ENCODE data around the gene BCL2A1.
"Not testable (repeated sequence)": the region's sequence is repeated elsewhere in the genome, so short reads cannot be mapped to it uniquely, and the experiment has no call there.

- TF ChIP-seq, protein P1, sequence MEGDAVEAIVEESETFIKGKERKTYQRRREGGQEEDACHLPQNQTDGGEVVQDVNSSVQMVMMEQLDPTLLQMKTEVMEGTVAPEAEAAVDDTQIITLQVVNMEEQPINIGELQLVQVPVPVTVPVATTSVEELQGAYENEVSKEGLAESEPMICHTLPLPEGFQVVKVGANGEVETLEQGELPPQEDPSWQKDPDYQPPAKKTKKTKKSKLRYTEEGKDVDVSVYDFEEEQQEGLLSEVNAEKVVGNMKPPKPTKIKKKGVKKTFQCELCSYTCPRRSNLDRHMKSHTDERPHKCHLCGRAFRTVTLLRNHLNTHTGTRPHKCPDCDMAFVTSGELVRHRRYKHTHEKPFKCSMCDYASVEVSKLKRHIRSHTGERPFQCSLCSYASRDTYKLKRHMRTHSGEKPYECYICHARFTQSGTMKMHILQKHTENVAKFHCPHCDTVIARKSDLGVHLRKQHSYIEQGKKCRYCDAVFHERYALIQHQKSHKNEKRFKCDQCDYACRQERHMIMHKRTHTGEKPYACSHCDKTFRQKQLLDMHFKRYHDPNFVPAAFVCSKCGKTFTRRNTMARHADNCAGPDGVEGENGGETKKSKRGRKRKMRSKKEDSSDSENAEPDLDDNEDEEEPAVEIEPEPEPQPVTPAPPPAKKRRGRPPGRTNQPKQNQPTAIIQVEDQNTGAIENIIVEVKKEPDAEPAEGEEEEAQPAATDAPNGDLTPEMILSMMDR (IDR thresholded peaks at IDR 0.05): not testable (repeated sequence)
- not testable (repeated sequence) for TF ChIP-seq ZFX (IDR thresholded peaks at IDR 0.05; ENCODE audit: borderline replicate concordance)
Observed at GRCh38 chr15:79962921-79963320, 8.1 kb downstream of the BCL2A1 start.

Measured in 22Rv1 (cell line).